Endothelial cell (in vitro differentiated cells): Measurements from ENCODE around the gene SCTR. TPM values are rescaled to one million over a fixed set of nuclear protein-coding genes. Genes with fewer than 3 reads are reported as not detected.

Source experiments
- DNase-seq: peaks from one replicate; pipeline ENCODE4 v3.0.0; 2021; ENCODE audit warnings: low spot score
- H3K27ac Mint-ChIP-seq: one replicate; pipeline ENCODE4 v1.8.0; 2021; ENCODE audit warnings: mixed read lengths, inconsistent platforms; ENCODE audit not compliant: unreplicated experiment
- H3K27me3 Mint-ChIP-seq: one replicate; pipeline ENCODE4 v1.8.0; 2021; ENCODE audit warnings: mild to moderate bottlenecking, moderate library complexity, mixed read lengths, inconsistent platforms; ENCODE audit not compliant: unreplicated experiment
- H3K36me3 Mint-ChIP-seq: one replicate; pipeline ENCODE4 v1.8.0; 2021; ENCODE audit warnings: mild to moderate bottlenecking, low read depth, mixed read lengths, inconsistent platforms; ENCODE audit not compliant: unreplicated experiment
- H3K4me1 Mint-ChIP-seq: one replicate; pipeline ENCODE4 v1.8.0; 2021; ENCODE audit warnings: mild to moderate bottlenecking, mixed read lengths, inconsistent platforms; ENCODE audit not compliant: unreplicated experiment
- H3K4me3 Mint-ChIP-seq: one replicate; pipeline ENCODE4 v1.8.0; 2021; ENCODE audit warnings: mild to moderate bottlenecking, mixed read lengths, inconsistent platforms; ENCODE audit not compliant: unreplicated experiment
- H3K9me3 Mint-ChIP-seq: one replicate; pipeline ENCODE4 v1.8.0; 2021; ENCODE audit warnings: mixed read lengths, inconsistent platforms; ENCODE audit not compliant: unreplicated experiment
- CTCF ChIP-seq: fragments of 200-600 bp; sonication (generic); IDR thresholded peaks from one replicate; pipeline ENCODE4 v1.5.0; 2021; ENCODE audit warnings: antibody characterized with exemption; ENCODE audit not compliant: unreplicated experiment
- total RNA-seq: library from RNA; stranded (reverse); fragmentation: NEBNext Ultra II Directional; extraction: Animal tissue kit (Norgen Biotek cat#: 25700); gene quantifications from one replicate; pipeline ENCODE4 v1.2.1, GENCODE V29; 2021; ENCODE audit not compliant: unreplicated experiment

Gene SCTR
- total RNA-seq, 1 donor from 2014 or later: not detected

- Mint-ChIP-seq H3K27ac (no peak overlapping the region), H3K36me3 (no peaks in the 10 kb centered on the region), H3K4me1 (no peaks in the 10 kb centered on the region), H3K27me3 (no peaks in the 10 kb centered on the region), H3K4me3 (no peak overlapping the region), H3K9me3 (peaks cover 6% of the 10 kb centered on the region)
- no peak for DNase-seq
- no peak for TF ChIP-seq CTCF
These were observed 13.5 kb upstream of the SCTR start for GRCh38 chr2:119537792-119538191.

GRCh38 chr2:119536707-119537106 is 12.4 kb upstream of the SCTR start:
- Mint-ChIP-seq H3K4me3 (no peak overlapping the region), H3K36me3 (no peaks in the 10 kb centered on the region), H3K4me1 (no peaks in the 10 kb centered on the region), H3K27ac (no peak overlapping the region), H3K27me3 (no peaks in the 10 kb centered on the region), H3K9me3 (peaks cover 6% of the 10 kb centered on the region)
- DNase-seq: no peak
- no peak for TF ChIP-seq CTCF

GRCh38 chr2:119536211-119536610 is 11.9 kb upstream of the SCTR start:
- no peak for DNase-seq
- no peak overlapping the region for H3K27ac Mint-ChIP-seq

GRCh38 chr2:119533560-119533959 is 9.3 kb upstream of the SCTR start:
- H3K9me3 Mint-ChIP-seq: peaks cover 6% of the 10 kb centered on the region
- H3K4me1 Mint-ChIP-seq: no peaks in the 10 kb centered on the region
- peaks cover 3% of the 10 kb centered on the region for H3K27me3 Mint-ChIP-seq
- no peaks in the 10 kb centered on the region for H3K36me3 Mint-ChIP-seq
- no peak for DNase-seq
- no peak overlapping the region for H3K27ac Mint-ChIP-seq
- TF ChIP-seq CTCF: no peak
- H3K4me3 Mint-ChIP-seq: no peak overlapping the region

More at GRCh38 chr2:119536211-119536610, 11.9 kb upstream of the SCTR start:
- no peaks in the 10 kb centered on the region for H3K36me3 Mint-ChIP-seq
- H3K9me3 Mint-ChIP-seq: peaks cover 6% of the 10 kb centered on the region
- H3K27me3 Mint-ChIP-seq: peaks cover 2% of the 10 kb centered on the region
- TF ChIP-seq CTCF: no peak
- no peak overlapping the region for H3K4me3 Mint-ChIP-seq
- H3K4me1 Mint-ChIP-seq: no peaks in the 10 kb centered on the region

GRCh38 chr2:119531292-119531691 is 7.0 kb upstream of the SCTR start:
- peaks cover 6% of the 10 kb centered on the region for H3K9me3 Mint-ChIP-seq
- H3K4me3 Mint-ChIP-seq: no peak overlapping the region
- no peak for DNase-seq
- no peak for TF ChIP-seq CTCF
- no peaks in the 10 kb centered on the region for H3K4me1 Mint-ChIP-seq
- peaks cover 7% of the 10 kb centered on the region for H3K27me3 Mint-ChIP-seq
- H3K27ac Mint-ChIP-seq: no peak overlapping the region
- H3K36me3 Mint-ChIP-seq: no peaks in the 10 kb centered on the region
